Neuronal stem cell (in vitro differentiated cells): ENCODE measurements around the gene FIGNL1.
A peak's percentile ranks its signal among the peaks of the same experiment; 100 is the strongest.

ENCODE experiments used
- DNase-seq: peaks from one replicate; pipeline ENCODE4 v3.0.0-alpha.2; 2013; ENCODE audit warnings: low spot score
- H2AFZ ChIP-seq: one replicate; pipeline ENCODE4 v1.6.1; 2013; ENCODE audit warnings: mild to moderate bottlenecking, low read length, inconsistent platforms
- H2AK5ac ChIP-seq: 2 replicates; pipeline ENCODE4 v1.6.1; 2013; ENCODE audit warnings: low read depth, mild to moderate bottlenecking, inconsistent platforms, low read length, moderate library complexity, mixed read lengths
- H2BK120ac ChIP-seq: 2 replicates; pipeline ENCODE4 v1.6.1; 2013; ENCODE audit warnings: low read depth, mild to moderate bottlenecking, inconsistent platforms, low read length, moderate library complexity, mixed read lengths
- H2BK12ac ChIP-seq: one replicate; pipeline ENCODE4 v1.6.1; 2013; ENCODE audit warnings: low read length, inconsistent platforms
- H2BK15ac ChIP-seq: 2 replicates; pipeline ENCODE4 v1.6.1; 2013; ENCODE audit warnings: mild to moderate bottlenecking, low read length, inconsistent platforms, mixed read lengths
- H2BK5ac ChIP-seq: one replicate; pipeline ENCODE4 v1.6.1; 2013; ENCODE audit warnings: inconsistent platforms, mild to moderate bottlenecking, low read length, moderate library complexity
- H3K14ac ChIP-seq: one replicate; pipeline ENCODE4 v1.6.1; 2013; ENCODE audit warnings: low read length, inconsistent platforms
- H3K18ac ChIP-seq: 2 replicates; pipeline ENCODE4 v1.6.1; 2013; ENCODE audit warnings: low read length, inconsistent platforms
- H3K23ac ChIP-seq: 2 replicates; pipeline ENCODE4 v1.6.1; 2013; ENCODE audit warnings: low read depth, mild to moderate bottlenecking, mixed read lengths, low read length, inconsistent platforms; ENCODE audit not compliant: poor library complexity
- H3K27ac ChIP-seq: replicated peaks from 3 replicates; pipeline ENCODE4 v1.5.1; 2013; ENCODE audit warnings: low read length, inconsistent platforms
- H3K27me3 ChIP-seq, 3 experiments: 2 replicates each; pipeline ENCODE4 v1.6.1; 2013; ENCODE audit warnings: low read length in 3 of 3, mild to moderate bottlenecking in 2 of 3, inconsistent platforms in 1 of 3, low read depth in 1 of 3, mixed read lengths in 1 of 3, moderate library complexity in 1 of 3; ENCODE audit not compliant: control insufficient read depth in 3 of 3, insufficient read depth in 3 of 3
- H3K36me3 ChIP-seq, 2 donors: replicated peaks in 1 of 2; 2 replicates each; pipeline ENCODE4 v1.6.1; 2013; ENCODE audit warnings: low read length in 2 of 2; ENCODE audit not compliant: control insufficient read depth in 2 of 2, insufficient read depth in 2 of 2
- H3K4ac ChIP-seq: 2 replicates; pipeline ENCODE4 v1.6.1; 2013; ENCODE audit warnings: inconsistent platforms, mild to moderate bottlenecking, low read length, moderate library complexity
- H3K4me1 ChIP-seq, 2 donors: 1 replicate in 1 of 2; 2 replicates in 1 of 2; pipeline ENCODE4 v1.6.1; 2013; ENCODE audit warnings: low read length in 2 of 2, low read depth in 1 of 2; ENCODE audit not compliant: control insufficient read depth in 2 of 2, insufficient read depth in 1 of 2
- H3K4me2 ChIP-seq: one replicate; pipeline ENCODE4 v1.6.1; 2013; ENCODE audit warnings: mild to moderate bottlenecking, low read length, inconsistent platforms; ENCODE audit not compliant: insufficient read depth, poor library complexity, severe bottlenecking
- H3K4me3 ChIP-seq, 2 donors: 2 replicates each; pipeline ENCODE4 v1.5.1; 2013; ENCODE audit warnings: low read length in 2 of 2, mild to moderate bottlenecking in 2 of 2, inconsistent platforms in 1 of 2, moderate library complexity in 1 of 2
- H3K79me1 ChIP-seq: one replicate; pipeline ENCODE4 v1.6.1; 2013; ENCODE audit warnings: low read depth, mild to moderate bottlenecking, inconsistent platforms, low read length, moderate library complexity
- H3K9ac ChIP-seq: one replicate; pipeline ENCODE4 v1.6.1; 2013; ENCODE audit warnings: mild to moderate bottlenecking, low read depth, low read length, inconsistent platforms; ENCODE audit not compliant: poor library complexity
- H3K9me3 ChIP-seq, 2 donors: replicated peaks in 1 of 2; 2 replicates each; pipeline versions ENCODE3 to v1.6.1; 2013; ENCODE audit warnings: low read length in 2 of 2, mild to moderate bottlenecking in 2 of 2, inconsistent platforms in 1 of 2, low read depth in 1 of 2, mixed read lengths in 1 of 2, moderate library complexity in 1 of 2; ENCODE audit not compliant: control insufficient read depth in 2 of 2, insufficient read depth in 1 of 2
- H4K8ac ChIP-seq: one replicate; pipeline ENCODE4 v1.6.1; 2013; ENCODE audit warnings: low read depth, mild to moderate bottlenecking, inconsistent platforms, low read length, moderate library complexity
- H4K91ac ChIP-seq: one replicate; pipeline ENCODE4 v1.6.1; 2013; ENCODE audit warnings: low read length, low read depth, mild to moderate bottlenecking, inconsistent platforms; ENCODE audit not compliant: poor library complexity
- whole genome bisulfite sequencing, 2 donors: extraction: QIAGEN DNeasy Blood & Tissue Kit; methylation state at CpG; one replicate each; pipeline ENCODE4 v1.1.7; 2013; ENCODE audit warnings: missing lambda C conversion rate in 2 of 2, mixed read lengths in 1 of 2; ENCODE audit not compliant: insufficient read length in 2 of 2, insufficient replicate concordance in 1 of 2; ENCODE audit errors: extremely low coverage in 2 of 2; 5-methylcytosine and 5-hydroxymethylcytosine counted together

FIGNL1 gene

GRCh38 chr7:50467817-50468610 lies 17.9 kb upstream of the FIGNL1 start:
- Histone ChIP-seq H3K36me3 (no peaks in the 10 kb centered on the region), H2BK15ac (no peak overlapping the region), H3K27ac (no peak overlapping the region), H3K4me3 (no peak overlapping the region), H4K8ac (no peak overlapping the region), H3K4me2 (no peak overlapping the region), H3K27me3 (peaks cover 0 to 11% (median 6%) of the 10 kb centered on the region in 3 experiments), H3K4me1 (peaks cover 0 to 1% of the 10 kb centered on the region in 2 donors), H3K18ac (peak overlapping the region; percentile 85), H4K91ac (no peak overlapping the region), H2BK5ac (no peak overlapping the region), H2AFZ (peak overlapping the region; percentile 85), H3K9me3 (peaks cover 0 to 2% of the 10 kb centered on the region in 2 donors), H2AK5ac (no peak overlapping the region), H2BK12ac (no peak overlapping the region), H3K4ac (no peak overlapping the region), H3K9ac (no peak overlapping the region), H3K14ac (no peak overlapping the region), H3K79me1 (no peaks in the 10 kb centered on the region), H3K23ac (peak overlapping the region; percentile 48), H2BK120ac (no peak overlapping the region)
- peak; percentile 64 for DNase-seq
- WGBS, 2 donors = no CpG with 5 or more reads among the region's 30 CpGs

- DNase-seq = no peak
- Histone ChIP-seq H3K27ac (no peak overlapping the region), H3K27me3 (peaks cover 0 to 11% (median 6%) of the 10 kb centered on the region in 3 experiments), H3K18ac (no peak overlapping the region), H3K4ac (no peak overlapping the region), H3K4me2 (no peak overlapping the region), H3K79me1 (no peaks in the 10 kb centered on the region), H3K9ac (no peak overlapping the region), H3K14ac (no peak overlapping the region), H2AFZ (no peak overlapping the region), H3K4me3 (no peak overlapping the region), H2BK5ac (no peak overlapping the region), H3K36me3 (no peaks in the 10 kb centered on the region), H2AK5ac (no peak overlapping the region), H4K8ac (no peak overlapping the region), H2BK15ac (no peak overlapping the region), H4K91ac (no peak overlapping the region), H3K23ac (no peak overlapping the region), H3K9me3 (peaks cover 0 to 2% of the 10 kb centered on the region in 2 donors), H2BK12ac (no peak overlapping the region), H2BK120ac (no peak overlapping the region), H3K4me1 (peaks cover 0 to 1% of the 10 kb centered on the region in 2 donors)
- no CpG with 5 or more reads among the region's 11 CpGs for WGBS, 2 donors
These were observed 16.9 kb upstream of the FIGNL1 start for GRCh38 chr7:50466815-50467585.

GRCh38 chr7:50463035-50463434 lies 12.9 kb upstream of the FIGNL1 start:
- Histone ChIP-seq H3K27ac (no peak overlapping the region), H2AFZ (no peak overlapping the region), H2BK120ac (no peak overlapping the region), H3K18ac (peak overlapping the region; percentile 19), H3K27me3 (peaks cover 0 to 9% (median 3%) of the 10 kb centered on the region in 3 experiments), H3K4me3 (no peak overlapping the region), H3K4ac (no peak overlapping the region), H2BK15ac (no peak overlapping the region), H3K9ac (no peak overlapping the region), H3K4me1 (peaks cover 0 to 1% of the 10 kb centered on the region in 2 donors), H3K36me3 (no peaks in the 10 kb centered on the region), H4K91ac (no peak overlapping the region), H3K9me3 (peaks cover 0 to 5% of the 10 kb centered on the region in 2 donors), H3K79me1 (no peaks in the 10 kb centered on the region), H4K8ac (no peak overlapping the region), H3K23ac (no peak overlapping the region), H2BK12ac (no peak overlapping the region), H3K4me2 (no peak overlapping the region), H3K14ac (no peak overlapping the region), H2AK5ac (no peak overlapping the region), H2BK5ac (peak overlapping the region; percentile 83)
- no CpG with 5 or more reads among the region's 13 CpGs for WGBS, 2 donors
- no peak for DNase-seq

- WGBS, 2 donors = no CpG with 5 or more reads among the region's 4 CpGs
- Histone ChIP-seq H2BK12ac (no peak overlapping the region), H2BK120ac (no peak overlapping the region), H3K18ac (no peak overlapping the region), H3K27me3 (peaks cover 0 to 9% (median 0%) of the 10 kb centered on the region in 3 experiments), H3K23ac (no peak overlapping the region), H3K9me3 (peaks cover 0 to 5% of the 10 kb centered on the region in 2 donors), H3K4me1 (no peaks in the 10 kb centered on the region), H4K91ac (no peak overlapping the region), H2AK5ac (no peak overlapping the region), H3K4ac (no peak overlapping the region), H2AFZ (no peak overlapping the region), H3K27ac (no peak overlapping the region), H2BK15ac (no peak overlapping the region), H3K9ac (no peak overlapping the region), H4K8ac (no peak overlapping the region), H3K36me3 (no peaks in the 10 kb centered on the region), H3K79me1 (no peaks in the 10 kb centered on the region), H3K4me3 (no peak overlapping the region), H2BK5ac (no peak overlapping the region), H3K4me2 (no peak overlapping the region), H3K14ac (no peak overlapping the region)
- no peak for DNase-seq
These were observed 12.2 kb upstream of the FIGNL1 start for GRCh38 chr7:50462361-50462760.
